Tibial nerve (tissue), 4 donors: ENCODE measurements around the gene MS4A12.
"Not testable (repeated sequence)": the region's sequence is repeated elsewhere in the genome, so short reads cannot be mapped to it uniquely, and the experiment has no call there.

ENCODE experiments used
- CTCF ChIP-seq, 5 experiments: fragments of 200-600 bp in 3 of 5; fragments of 450-650 bp in 2 of 5; sonication (generic) in 3 of 5; IDR thresholded peaks; one replicate each; pipeline ENCODE4 v1.5.1; 2016 to 2019; ENCODE audit warnings: antibody characterized with exemption in 5 of 5, mild to moderate bottlenecking in 3 of 5, moderate library complexity in 2 of 5
- EP300 ChIP-seq, 2 donors: sonication (generic); formaldehyde crosslinking; IDR thresholded peaks; one replicate each; pipeline ENCODE4 v1.6.1; 2017; ENCODE audit warnings: antibody characterized with exemption in 2 of 2, mild to moderate bottlenecking in 1 of 2

- not testable (repeated sequence) for TF ChIP-seq CTCF, EP300 (IDR thresholded peaks at IDR 0.05)
These were observed 41.4 kb upstream of the MS4A12 start for GRCh38 chr11:60451185-60451584.
